H1 (cell line): Measurements from ENCODE around the gene DDX56. TPM values are rescaled to one million over a fixed set of nuclear protein-coding genes. Genes with fewer than 3 reads are reported as not detected.

Source experiments
- BRCA1 ChIP-seq: IDR thresholded peaks from 2 replicates; pipeline ENCODE4 v1.6.1; 2012; ENCODE audit warnings: low read depth, low read length, improper control_type of control experiment
- CEBPB ChIP-seq: IDR thresholded peaks from 2 replicates; pipeline ENCODE4 v1.6.1; 2012; ENCODE audit warnings: low read depth, low read length
- CHD1 ChIP-seq: IDR thresholded peaks from 2 replicates; pipeline ENCODE4 v1.6.1; 2012; ENCODE audit warnings: low read depth, low read length, improper control_type of control experiment
- CHD7 ChIP-seq: fragments of 300-600 bp; sonication (generic); IDR thresholded peaks from 2 replicates; pipeline ENCODE4 v1.7.1; 2012; ENCODE audit warnings: low read length, moderate library complexity, mild to moderate bottlenecking, inconsistent platforms; ENCODE audit not compliant: insufficient replicate concordance
- CTBP2 ChIP-seq: IDR thresholded peaks from 2 replicates; pipeline ENCODE4 v1.7.0; 2011; ENCODE audit warnings: borderline replicate concordance, mild to moderate bottlenecking, moderate library complexity, mixed read lengths, low read length; ENCODE audit not compliant: insufficient read depth, insufficient read length
- EP300 ChIP-seq, 2 experiments: IDR thresholded peaks; 1 replicate in 1 of 2; 2 replicates in 1 of 2; pipeline ENCODE4 v1.6.1; 2011 to 2012; ENCODE audit warnings: low read depth in 2 of 2, low read length in 2 of 2, mild to moderate bottlenecking in 2 of 2, borderline replicate concordance in 1 of 2, inconsistent platforms in 1 of 2, moderate library complexity in 1 of 2
- POU5F1 ChIP-seq: IDR thresholded peaks from 2 replicates; pipeline ENCODE4 v1.6.1; 2011; ENCODE audit warnings: low read depth, mild to moderate bottlenecking, low read length, moderate library complexity
- RXRA ChIP-seq: IDR thresholded peaks from 2 replicates; pipeline ENCODE4 v1.6.1; 2011; ENCODE audit warnings: low read depth, mild to moderate bottlenecking, low read length, moderate library complexity; ENCODE audit not compliant: insufficient read depth
- SIX5 ChIP-seq: IDR thresholded peaks from 2 replicates; pipeline ENCODE4 v1.6.1; 2011; ENCODE audit warnings: mild to moderate bottlenecking, low read depth, low read length
- SRF ChIP-seq: IDR thresholded peaks from 2 replicates; pipeline ENCODE4 v1.6.1; 2011; ENCODE audit warnings: mild to moderate bottlenecking, low read depth, low read length, moderate library complexity
- TAF7 ChIP-seq: optimal IDR thresholded peaks from 2 replicates; pipeline ENCODE3; 2011; ENCODE audit warnings: low read depth, mild to moderate bottlenecking, inconsistent platforms, low read length, moderate library complexity, borderline replicate concordance
- polyA plus RNA-seq, 7 experiments: library from polyadenylated mRNA; depleted of rRNA in 3 of 7; stranded (reverse) in 5 of 7; unstranded in 2 of 7; fragments of >200 nt in 5 of 7; fragments of 200-250 nt in 2 of 7; gene quantifications; 1 replicate in 5 of 7; 2 replicates in 1 of 7; 4 replicates in 1 of 7; pipeline versions ENCODE4 v1.2.1 to v1.2.3, GENCODE V29; 2011 to 2013; ENCODE audit warnings: missing spikeins in 2 of 7, mixed read lengths in 2 of 7
- total RNA-seq: library from RNA; stranded (reverse); fragmentation: NEBNext Ultra II Directional; extraction: Animal tissue kit (Norgen Biotek cat#: 25700); gene quantifications from 2 replicates; pipeline ENCODE4 v1.2.1, GENCODE V29; 2021

Gene DDX56
- total and polyA plus RNA-seq, 2 of the 8 experiments (the other 6 are each of a cell fraction or from before 2014, with no cell fraction given) = 56.9 to 81.6 TPM

GRCh38 chr7:44583146-44583865 is 9.6 kb upstream of the DDX56 start (continued):
- TF ChIP-seq CHD7 = no peak
- TF ChIP-seq SIX5 = no peak
- no peak for TF ChIP-seq TAF7
- TF ChIP-seq RXRA = no peak
- TF ChIP-seq CEBPB = no peak
- no peak for TF ChIP-seq BRCA1
- TF ChIP-seq EP300 (IDR thresholded peaks at IDR 0.05; ENCODE audit: borderline replicate concordance in 1 of 2, low read depth in 2 of 2, low read length in 2 of 2) = no peak
- TF ChIP-seq CTBP2 = no peak
- TF ChIP-seq CHD1 = no peak
- no peak for TF ChIP-seq POU5F1
- no peak for TF ChIP-seq SRF
- TF ChIP-seq, all 59 proteins: peak for 0
